NCI-H2081 (cell line): Measurements from ENCODE around the gene TMEM109.

Experiments used
- DNase-seq, 2 experiments: peaks; one replicate each; lab custom pipeline; 2025; lab: John Stamatoyannopoulos, UW

Gene TMEM109

GRCh38 chr11:60910281-60910687 lies 3.7 kb upstream of the TMEM109 start:
- no peak for DNase-seq

GRCh38 chr11:60910711-60911380 lies 3.1 kb upstream of the TMEM109 start:
- DNase-seq = no peak

GRCh38 chr11:60912223-60912850 lies 1.6 kb upstream of the TMEM109 start:
- DNase-seq = no peak

DNA sequence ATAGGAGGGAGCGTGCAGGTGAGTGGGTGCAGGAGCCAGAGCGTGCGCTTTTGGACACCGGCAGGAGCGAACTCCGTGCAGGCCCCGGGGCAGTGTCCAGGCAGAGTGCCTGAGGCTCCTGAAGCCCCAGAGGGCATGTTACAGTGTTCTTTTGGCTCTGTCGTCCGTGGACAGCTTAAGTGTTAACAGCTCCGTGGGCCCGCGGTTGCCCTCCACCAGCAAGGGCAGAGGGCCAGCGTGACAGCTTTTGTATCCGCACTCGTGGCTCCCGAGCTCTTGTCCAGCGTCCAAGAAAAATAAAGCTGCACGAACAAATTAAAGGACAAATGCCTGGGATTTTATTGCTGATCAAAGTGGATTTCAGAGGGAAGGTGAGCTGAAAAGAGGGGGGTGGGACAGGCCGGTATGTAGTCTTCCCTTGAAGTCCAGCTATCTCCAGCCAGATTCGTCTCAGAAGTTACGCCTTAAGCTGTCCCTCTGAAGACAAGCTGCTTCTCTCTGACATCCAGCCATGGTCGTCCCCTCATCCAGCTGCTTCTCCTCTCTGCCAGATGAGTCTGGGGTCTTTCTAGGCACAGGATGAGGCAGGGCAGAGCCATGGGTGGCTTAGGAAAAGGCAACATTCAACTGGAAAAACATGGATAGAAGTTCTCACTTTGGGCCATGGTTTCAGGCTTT lies 968 bp upstream of the TMEM109 start:
- DNase-seq = no peak

DNA sequence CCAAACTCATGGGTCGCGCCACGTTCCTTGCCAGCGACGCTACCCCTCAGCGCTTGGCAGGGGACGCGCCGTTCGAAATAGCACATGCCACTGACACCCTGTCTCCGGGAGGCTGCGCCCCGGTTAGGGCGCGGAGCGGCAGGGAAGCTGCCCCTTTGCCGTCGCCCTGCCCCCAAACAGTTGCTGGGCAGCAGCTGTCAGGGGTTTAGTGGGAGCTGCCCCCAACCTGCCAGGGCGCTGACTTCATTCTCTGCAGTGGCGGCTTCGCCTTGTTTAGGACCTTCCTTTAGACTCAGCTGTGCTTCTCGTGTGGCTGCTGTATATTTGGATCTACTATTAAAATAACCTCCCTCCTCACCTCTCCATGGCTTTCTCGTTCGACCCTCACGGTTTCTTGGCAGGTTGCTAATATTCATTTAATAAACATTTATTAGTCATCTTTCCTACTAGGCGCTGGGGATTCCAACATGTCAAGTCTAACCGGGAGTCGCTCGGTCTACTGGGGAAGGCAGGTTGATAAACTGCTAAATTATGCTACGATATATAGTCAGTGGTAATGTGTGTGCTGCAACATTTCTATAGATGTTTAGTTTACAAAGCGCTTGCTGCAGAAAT lies 782 bp downstream of the TMEM109 start:
- DNase-seq = peak in 1 of 2 experiments; percentile 27

- DNase-seq = peak in 1 of 2 experiments; percentile 15
Observed at GRCh38 chr11:60915248-60915914, 1.4 kb downstream of the TMEM109 start.

GRCh38 chr11:60916669-60917206 lies 2.8 kb downstream of the TMEM109 start:
- DNase-seq = no peak

GRCh38 chr11:60917267-60917666 lies 3.3 kb downstream of the TMEM109 start:
- DNase-seq = no peak

DNA sequence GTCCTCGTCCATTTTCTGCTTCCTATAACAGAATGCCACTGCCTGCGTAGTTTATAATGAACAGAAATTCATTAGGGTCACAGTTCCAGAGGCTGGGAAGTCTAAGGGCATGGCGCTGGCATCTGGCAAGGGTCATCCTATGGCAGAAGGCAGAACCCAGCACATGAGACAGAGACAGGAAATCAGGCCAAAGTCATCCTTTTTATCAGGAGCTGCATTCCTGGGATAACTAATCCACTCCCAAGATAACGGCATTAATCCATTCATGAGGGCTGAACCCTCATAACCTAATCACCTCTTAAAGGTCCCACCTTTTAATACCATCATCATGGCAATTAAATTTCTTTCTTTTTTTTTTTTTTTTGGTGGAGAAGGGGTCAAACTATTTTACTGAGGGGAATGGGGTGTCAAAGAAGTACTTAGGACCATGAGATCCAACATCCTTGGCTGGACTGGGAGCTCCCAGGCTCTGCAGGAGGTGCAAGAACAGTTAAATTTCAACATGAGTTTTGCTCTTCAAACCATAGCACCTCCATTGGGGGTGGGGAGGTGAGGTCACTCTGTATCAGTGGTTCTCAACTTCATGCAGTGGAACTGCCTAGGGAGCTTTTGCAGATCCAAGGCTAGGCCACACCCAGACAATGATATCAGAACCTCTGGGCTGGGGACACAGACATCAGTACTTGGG lies 4.4 kb downstream of the TMEM109 start:
- DNase-seq = no peak

DNA sequence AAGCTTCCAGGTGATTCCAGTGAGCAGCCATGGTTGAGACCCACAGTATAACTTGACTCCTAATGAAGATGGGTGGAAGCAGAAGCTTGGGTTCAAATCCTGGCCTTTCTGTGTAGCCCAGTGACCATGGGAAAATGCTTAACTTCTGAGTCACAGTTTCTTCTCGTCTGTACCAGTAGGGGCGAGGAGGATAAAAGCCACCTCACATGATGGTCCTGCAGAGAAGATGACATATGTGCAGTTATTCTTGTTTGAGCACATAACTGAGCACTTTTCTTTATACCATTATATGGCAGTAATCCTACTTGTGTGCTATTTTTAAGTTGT lies 4.9 kb downstream of the TMEM109 start:
- no peak for DNase-seq

DNA sequence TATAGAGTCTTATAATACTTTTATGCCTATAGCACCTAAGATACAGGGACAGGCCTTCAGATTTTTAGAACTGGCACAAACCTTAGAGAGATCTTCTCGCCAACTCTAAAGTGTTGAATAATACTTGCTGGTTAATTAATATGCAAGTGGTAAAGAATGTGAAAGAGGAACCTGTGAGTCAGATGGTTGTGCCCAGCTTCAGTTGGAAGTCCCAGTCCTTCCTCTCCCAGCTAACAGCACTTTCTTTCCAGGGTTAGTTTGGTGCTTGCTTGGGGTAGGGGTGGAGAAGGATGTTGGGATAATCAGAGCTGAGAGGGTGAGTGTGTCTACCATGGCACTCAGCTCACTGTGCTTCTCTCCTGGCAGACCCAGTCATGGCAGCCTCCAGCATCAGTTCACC lies 5.4 kb downstream of the TMEM109 start:
- DNase-seq = no peak

GRCh38 chr11:60919956-60920355 lies 6.0 kb downstream of the TMEM109 start:
- no peak for DNase-seq

DNA sequence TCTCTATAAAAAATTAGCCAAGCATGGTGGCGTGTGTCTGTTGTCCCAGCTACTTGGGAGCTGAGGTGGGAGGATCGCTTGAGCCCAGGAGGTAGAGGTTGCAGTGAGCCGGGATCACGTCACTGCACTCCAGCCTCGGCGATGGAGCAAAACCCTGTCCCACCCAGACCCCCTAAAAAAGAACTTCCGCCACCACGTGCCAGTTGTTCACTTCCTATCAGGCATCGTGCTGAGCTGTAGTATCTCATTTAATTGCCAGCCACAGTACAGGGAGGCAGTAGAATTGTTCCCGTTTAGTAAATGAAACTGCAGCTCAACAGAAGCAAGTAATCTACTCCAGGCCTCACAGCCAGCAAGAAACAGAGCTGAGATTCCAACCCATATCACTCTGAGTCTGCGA lies 7.3 kb downstream of the TMEM109 start:
- no peak for DNase-seq

GRCh38 chr11:60921777-60922335 lies 7.9 kb downstream of the TMEM109 start:
- no peak for DNase-seq

DNA sequence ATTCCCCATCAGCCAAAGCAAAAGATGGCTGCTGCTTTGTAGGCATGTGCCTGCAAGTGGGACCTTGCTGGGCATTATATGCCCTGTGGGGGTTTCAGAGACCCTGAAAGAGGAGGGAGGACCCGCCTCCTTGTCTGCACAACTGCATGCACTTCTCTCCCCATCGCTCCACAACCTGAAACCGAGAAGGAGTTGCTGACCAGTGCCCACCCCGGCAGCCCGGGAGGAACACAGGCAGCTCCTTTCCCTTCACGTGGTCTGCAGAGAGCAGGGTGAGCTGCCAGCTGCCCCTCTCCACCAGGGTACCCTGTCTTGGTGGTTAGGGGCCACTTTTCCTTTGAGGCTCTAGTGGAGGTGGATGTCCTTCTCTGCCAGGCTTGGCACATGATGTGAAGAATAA lies 8.9 kb downstream of the TMEM109 start:
- no peak for DNase-seq

GRCh38 chr11:60923326-60923725 lies 9.4 kb downstream of the TMEM109 start:
- DNase-seq = no peak

DNA sequence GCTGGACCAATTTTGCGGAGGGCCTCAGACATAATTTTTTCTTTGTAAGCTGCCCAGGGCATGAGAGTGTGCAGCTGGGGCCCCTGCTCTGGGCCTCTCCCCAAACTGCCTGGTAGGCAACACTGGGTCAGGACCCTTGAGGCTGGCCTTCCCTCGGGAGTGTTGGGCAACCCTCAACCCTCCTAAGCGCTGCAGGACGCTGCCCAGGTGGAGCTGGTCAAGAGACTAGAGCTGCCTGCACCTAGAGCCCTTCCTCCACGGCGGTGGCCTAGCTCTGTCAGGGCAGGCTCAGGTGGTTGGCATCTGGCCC lies 9.8 kb downstream of the TMEM109 start:
- no peak for DNase-seq

DNA sequence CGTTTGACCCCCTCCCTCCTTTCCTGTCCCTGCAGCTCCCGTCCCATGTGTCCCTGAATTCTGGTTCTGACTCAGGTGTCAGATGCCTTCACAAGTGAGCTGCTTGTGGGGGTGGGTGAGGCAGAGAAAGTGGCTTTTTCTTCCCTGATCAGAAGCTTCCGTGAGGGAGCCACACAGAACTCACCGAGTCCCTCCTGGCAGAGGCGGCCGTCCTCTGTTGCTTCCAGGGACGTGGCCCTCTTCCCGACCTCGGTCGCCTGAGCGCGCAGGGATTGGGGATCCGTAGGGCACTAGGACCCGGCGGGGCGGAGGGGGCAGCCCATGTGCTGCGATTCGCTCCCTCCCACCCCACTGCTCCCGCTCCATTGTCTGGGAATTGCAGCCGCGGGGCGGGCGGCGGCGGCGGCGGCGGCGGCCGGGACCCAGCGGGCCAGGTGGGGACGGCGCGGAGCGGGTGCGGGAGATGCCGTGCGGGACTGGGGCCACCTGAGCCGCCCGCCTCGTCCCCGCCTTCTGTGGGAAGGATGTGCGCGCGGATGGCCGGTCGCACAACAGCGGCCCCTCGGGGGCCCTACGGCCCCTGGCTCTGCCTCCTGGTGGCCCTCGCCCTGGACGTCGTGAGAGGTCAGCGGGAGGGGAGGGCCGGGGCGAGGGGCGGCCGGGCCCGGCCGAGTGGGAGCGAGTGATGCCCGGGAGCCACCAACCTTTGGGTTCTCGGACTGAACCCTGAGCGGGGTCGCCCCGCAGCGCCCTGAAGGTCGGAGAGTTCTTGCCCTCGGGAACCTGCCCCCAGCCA lies 10.3 kb downstream of the TMEM109 start, which contains the start of gene TMEM132A:
Gene TMEM132A (plus strand): TSS at position 351 of the 796 bp plus-strand sequence. CDS start 174 bp downstream, at position 525.
- DNase-seq = peak; percentile 79 to 86

- peak; percentile 16 to 58 for DNase-seq
Observed at GRCh38 chr11:60924906-60925853, 11.2 kb downstream of the TMEM109 start.
